HEK293T (cell line): ENCODE results near the gene GRID2.

Experiments
- CTCF ChIA-PET: fragments of 350-600 bp; formaldehyde crosslinking; extraction: SDS; loops from one replicate; lab custom pipeline; 2021; ENCODE audit warnings: antibody characterized with exemption, inconsistent platforms; lab: Yijun Ruan, JAX
- POLR2A ChIA-PET: fragments of 350-600 bp; formaldehyde crosslinking; extraction: SDS; loops from one replicate; lab custom pipeline; 2020; ENCODE audit warnings: antibody characterized with exemption, inconsistent platforms; lab: Yijun Ruan, JAX
- DNase-seq: peaks from one replicate; pipeline ENCODE4 v3.0.0; 2012; ENCODE audit warnings: mixed read lengths; ENCODE audit errors: extremely low spot score
- ARNT ChIP-seq: fragments of 450-650 bp; IDR thresholded peaks from 2 replicates; pipeline ENCODE4 v1.6.1; 2017; ENCODE audit warnings: mild to moderate bottlenecking
- BHLHE40 ChIP-seq: fragments of 450-650 bp; IDR thresholded peaks from 2 replicates; pipeline ENCODE4 v1.6.1; 2016; ENCODE audit warnings: mild to moderate bottlenecking, moderate library complexity, borderline replicate concordance
- CTBP1 ChIP-seq: fragments of 450-650 bp; IDR thresholded peaks from 2 replicates; pipeline ENCODE4 v1.6.1; 2016; ENCODE audit warnings: borderline replicate concordance
- ELF4 ChIP-seq: fragments of 450-650 bp; IDR thresholded peaks from 2 replicates; pipeline ENCODE4 v1.6.1; 2017; ENCODE audit warnings: antibody characterized with exemption
- FOXA1 ChIP-seq: fragments of 450-650 bp; IDR thresholded peaks from 2 replicates; pipeline ENCODE4 v1.6.1; 2016; ENCODE audit warnings: mild to moderate bottlenecking
- FOXK2 ChIP-seq: fragments of 450-650 bp; IDR thresholded peaks from 2 replicates; pipeline ENCODE4 v1.6.1; 2016; ENCODE audit warnings: mild to moderate bottlenecking
- FOXM1 ChIP-seq: fragments of 450-650 bp; IDR thresholded peaks from 2 replicates; pipeline ENCODE4 v1.6.1; 2017; ENCODE audit warnings: mild to moderate bottlenecking, borderline replicate concordance
- HDGF ChIP-seq: fragments of 450-650 bp; IDR thresholded peaks from 2 replicates; pipeline ENCODE4 v1.6.1; 2017; ENCODE audit warnings: antibody characterized with exemption, borderline replicate concordance
- L3MBTL2 ChIP-seq: fragments of 450-650 bp; conservative IDR thresholded peaks from 2 replicates; pipeline ENCODE4 v1.6.1; 2016; ENCODE audit warnings: mild to moderate bottlenecking
- LEF1 ChIP-seq: fragments of 450-650 bp; IDR thresholded peaks from 2 replicates; pipeline ENCODE4 v1.6.1; 2017; ENCODE audit warnings: mild to moderate bottlenecking, borderline replicate concordance
- NFRKB ChIP-seq: fragments of 450-650 bp; IDR thresholded peaks from 2 replicates; pipeline ENCODE4 v1.6.1; 2016; ENCODE audit warnings: mild to moderate bottlenecking, moderate library complexity
- SP1 ChIP-seq: fragments of 450-650 bp; IDR thresholded peaks from 2 replicates; pipeline ENCODE4 v1.6.1; 2017
- SUZ12 ChIP-seq: fragments of 450-650 bp; IDR thresholded peaks from 2 replicates; pipeline ENCODE4 v1.6.1; 2016; ENCODE audit warnings: mild to moderate bottlenecking
- TARDBP ChIP-seq: fragments of 450-650 bp; IDR thresholded peaks from 2 replicates; pipeline ENCODE4 v1.6.1; 2016
- ZNF384 ChIP-seq: fragments of 450-650 bp; IDR thresholded peaks from 2 replicates; pipeline ENCODE4 v1.6.1; 2016
- TF ChIP-seq, protein P1 (sequence below): fragments of 450-650 bp; IDR thresholded peaks from 2 replicates; pipeline ENCODE4 v1.6.1; 2016

The GRID2 gene

DNA sequence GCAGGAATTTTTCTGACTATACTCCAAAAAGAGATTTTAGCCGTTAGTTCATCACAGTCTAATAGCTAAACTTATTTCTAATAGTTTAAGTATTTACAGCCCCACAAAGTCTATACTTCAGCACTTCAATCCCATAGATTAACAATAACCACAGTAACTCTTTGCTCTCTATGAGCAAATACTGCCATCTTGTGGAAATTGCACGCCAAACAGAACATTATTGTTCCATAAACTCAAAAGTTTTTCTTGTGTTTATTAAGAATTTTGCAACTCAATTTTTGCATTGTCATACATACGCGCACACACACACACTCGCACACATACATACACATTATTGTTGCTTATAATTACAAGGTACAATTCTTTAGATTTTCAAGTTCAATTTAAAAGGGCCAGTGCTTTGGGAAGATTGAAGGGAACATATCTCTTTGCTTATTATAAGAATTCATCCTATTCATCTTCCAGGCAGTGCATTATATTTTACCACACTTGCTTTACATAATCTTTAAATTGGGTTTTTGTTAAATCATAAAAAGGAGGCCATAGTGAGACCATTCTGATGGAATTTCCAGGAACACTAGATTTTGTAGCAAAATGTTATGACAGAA, 1461.0 kb downstream of the GRID2 start:
- TF ChIP-seq FOXK2 (no peak), ZNF384 (no peak), SUZ12 (no peak), ARNT (no peak), BHLHE40 (no peak), CTBP1 (no peak), LEF1 (no peak), SP1 (no peak), FOXA1 (no peak), ELF4 (no peak), NFRKB (no peak)
- peak; percentile 48 for DNase-seq
- ChIA-PET CTCF (no interaction called here), POLR2A (no interaction called here)

DNA sequence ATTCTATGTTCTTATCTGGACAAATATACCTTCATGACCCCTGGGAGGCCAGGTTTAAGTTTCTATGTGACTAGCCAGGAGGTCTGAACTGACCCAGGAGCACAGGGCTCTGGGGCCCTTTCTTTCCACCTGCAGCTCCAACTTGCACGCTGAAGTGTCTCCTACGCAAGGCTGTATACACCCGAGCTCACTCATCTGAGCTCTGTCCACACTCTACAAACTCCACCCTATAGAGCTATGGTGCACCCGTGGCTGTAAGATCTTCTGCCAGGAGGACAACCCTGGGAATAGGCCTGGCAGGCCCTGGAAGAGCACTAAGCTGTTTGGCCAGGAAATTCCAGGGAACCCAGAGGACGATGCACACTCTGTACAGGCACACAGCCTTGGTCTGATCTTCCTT, 1464.2 kb downstream of the GRID2 start:
- POLR2A ChIA-PET = no interaction called here
- no peak for TF ChIP-seq HDGF
- no peak for TF ChIP-seq BHLHE40
- no peak for TF ChIP-seq LEF1
- TF ChIP-seq, protein P1, sequence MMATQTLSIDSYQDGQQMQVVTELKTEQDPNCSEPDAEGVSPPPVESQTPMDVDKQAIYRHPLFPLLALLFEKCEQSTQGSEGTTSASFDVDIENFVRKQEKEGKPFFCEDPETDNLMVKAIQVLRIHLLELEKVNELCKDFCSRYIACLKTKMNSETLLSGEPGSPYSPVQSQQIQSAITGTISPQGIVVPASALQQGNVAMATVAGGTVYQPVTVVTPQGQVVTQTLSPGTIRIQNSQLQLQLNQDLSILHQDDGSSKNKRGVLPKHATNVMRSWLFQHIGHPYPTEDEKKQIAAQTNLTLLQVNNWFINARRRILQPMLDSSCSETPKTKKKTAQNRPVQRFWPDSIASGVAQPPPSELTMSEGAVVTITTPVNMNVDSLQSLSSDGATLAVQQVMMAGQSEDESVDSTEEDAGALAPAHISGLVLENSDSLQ = no peak
- no peak for TF ChIP-seq ELF4
- TF ChIP-seq FOXK2 = no peak
- no peak for TF ChIP-seq ARNT
- TF ChIP-seq FOXA1 = no peak
- TF ChIP-seq NFRKB = no peak
- no peak for TF ChIP-seq SP1
- no peak for TF ChIP-seq TARDBP
- no peak for TF ChIP-seq FOXM1
- TF ChIP-seq CTBP1 = no peak
- TF ChIP-seq ZNF384 = no peak
- no peak for TF ChIP-seq L3MBTL2
- no peak for TF ChIP-seq SUZ12
- no peak for DNase-seq
- CTCF ChIA-PET = no interaction called here

DNA sequence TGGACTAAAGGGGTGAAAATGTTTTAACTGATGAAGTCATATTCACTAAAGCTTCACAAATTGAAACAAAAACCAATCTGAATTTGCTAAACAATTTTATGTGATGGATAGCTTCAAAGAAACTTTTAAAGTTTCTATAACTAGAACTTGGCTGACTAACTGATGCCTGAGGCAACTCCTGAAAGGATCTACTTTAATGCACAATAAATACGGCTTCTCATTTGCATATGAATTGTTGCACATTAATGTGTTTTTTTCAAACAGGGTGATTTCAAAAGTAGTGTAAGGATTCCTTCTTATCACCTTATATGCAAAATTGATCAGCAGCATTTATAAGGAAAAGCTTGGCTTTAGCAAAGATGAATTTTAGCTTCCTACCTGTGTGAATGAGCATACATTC, 1466.4 kb downstream of the GRID2 start:
- DNase-seq = no peak

DNA sequence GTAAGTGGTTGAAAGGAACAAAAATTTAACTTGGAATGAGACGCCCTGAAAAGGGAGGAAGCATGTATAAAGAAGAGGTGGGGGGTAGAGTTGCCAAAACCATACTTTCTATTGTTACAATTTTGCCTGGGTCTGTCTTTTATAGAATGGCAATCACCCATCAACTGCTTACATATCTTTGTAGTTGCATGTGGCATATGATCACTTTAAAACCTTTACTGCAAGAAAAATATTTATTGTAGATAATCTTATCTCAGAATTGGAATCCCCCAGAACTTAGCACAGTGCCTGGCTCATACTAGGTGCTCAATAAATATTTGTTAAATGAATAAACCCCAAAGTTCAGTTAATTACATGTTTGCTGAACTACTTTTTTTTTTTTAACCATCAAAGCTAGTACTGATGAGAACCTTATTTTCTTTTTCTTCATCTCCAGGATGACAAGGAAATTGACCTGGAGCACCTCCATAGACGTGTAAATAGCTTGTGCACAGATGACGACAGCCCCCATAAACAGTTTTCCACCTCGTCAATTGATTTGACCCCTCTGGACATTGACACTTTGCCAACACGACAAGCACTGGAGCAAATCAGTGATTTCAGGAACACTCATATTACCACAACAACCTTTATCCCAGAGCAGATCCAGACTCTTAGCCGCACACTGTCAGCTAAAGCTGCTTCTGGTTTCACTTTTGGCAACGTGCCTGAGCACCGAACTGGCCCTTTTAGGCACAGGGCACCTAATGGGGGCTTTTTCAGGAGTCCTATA, 1468.1 kb downstream of the GRID2 start:
- POLR2A ChIA-PET = no interaction called here
- TF ChIP-seq, protein P1 = 0 out of 2 replicates have a peak, but pooled peaks have one; percentile 1
- no peak for TF ChIP-seq NFRKB
- CTCF ChIA-PET = interaction anchor here (0.6 to 0.7 kb wide), 2 partner anchors 11 to 506 kb away, joined by 3 to 4 read pairs; no protein-coding TSS in a partner anchor
- peak; percentile 23 for DNase-seq

More for the DNA sequence above, 1466.4 kb downstream of the GRID2 start:
- no peak for TF ChIP-seq FOXA1
- no peak for TF ChIP-seq ELF4
- no peak for TF ChIP-seq ZNF384
- no peak for TF ChIP-seq HDGF
- no peak for TF ChIP-seq BHLHE40
- TF ChIP-seq FOXK2 = no peak
- no peak for TF ChIP-seq LEF1
- TF ChIP-seq NFRKB = no peak
- TF ChIP-seq FOXM1 = no peak
- TF ChIP-seq L3MBTL2 = no peak
- TF ChIP-seq SUZ12 = no peak
- TF ChIP-seq, protein P1 = no peak
- TF ChIP-seq SP1 = no peak
- no peak for TF ChIP-seq TARDBP
- TF ChIP-seq ARNT = no peak
- TF ChIP-seq CTBP1 = no peak
- ChIA-PET CTCF (no interaction called here), POLR2A (no interaction called here)

DNA sequence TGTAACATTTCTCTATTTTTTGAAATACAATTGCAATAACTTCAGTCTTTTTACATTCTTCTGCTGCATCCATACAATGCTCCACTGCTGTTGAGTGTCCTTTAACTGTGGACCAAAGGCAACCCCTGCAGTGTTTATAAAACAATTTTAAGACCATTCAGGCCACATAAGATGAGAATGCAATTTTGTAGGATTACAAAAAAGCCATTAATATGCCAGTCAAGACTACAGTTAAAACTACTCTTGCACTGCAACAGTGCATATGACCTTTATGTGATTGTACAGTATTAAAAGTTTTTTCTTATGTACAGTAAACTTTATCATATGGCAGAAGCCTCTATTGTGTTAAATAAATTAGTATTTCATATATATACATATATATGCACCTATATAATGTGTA, 1469.1 kb downstream of the GRID2 start:
- ChIA-PET CTCF (no interaction called here), POLR2A (no interaction called here)
- no peak for DNase-seq
- TF ChIP-seq, protein P1 = peak; percentile 96
- TF ChIP-seq FOXA1 = no peak
- no peak for TF ChIP-seq NFRKB
- no peak for TF ChIP-seq SUZ12
- no peak for TF ChIP-seq SP1
- no peak for TF ChIP-seq CTBP1
- no peak for TF ChIP-seq ARNT
- TF ChIP-seq L3MBTL2 = no peak

DNA sequence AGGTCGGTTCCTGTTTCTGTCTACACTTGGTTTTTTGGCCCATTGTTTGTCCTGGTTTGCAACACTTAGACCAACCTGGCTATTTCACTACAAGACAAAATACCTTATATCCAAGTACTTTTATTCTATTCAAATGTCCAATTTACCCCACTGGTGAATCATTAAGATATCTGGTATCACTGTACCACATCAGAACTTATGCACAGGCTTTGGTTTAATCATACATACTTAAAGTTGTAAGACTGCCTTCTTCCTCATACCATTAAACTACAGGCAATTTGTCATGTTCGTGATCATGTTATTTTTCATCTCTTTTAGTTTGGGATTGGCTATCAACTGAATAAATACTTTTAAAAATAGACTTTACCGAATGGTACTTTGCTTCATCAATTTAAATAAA, 1471.8 kb downstream of the GRID2 start:
- no peak for DNase-seq
- CTCF ChIA-PET = no interaction called here
- POLR2A ChIA-PET = no interaction called here
- TF ChIP-seq ELF4 (no peak), BHLHE40 (no peak), FOXM1 (no peak), L3MBTL2 (no peak), HDGF (no peak), SP1 (no peak), FOXA1 (no peak), FOXK2 (no peak), TARDBP (no peak), ZNF384 (no peak), NFRKB (no peak), CTBP1 (no peak), ARNT (no peak), LEF1 (no peak)
- TF ChIP-seq, protein P1 = no peak
